H1 (cell line): Measurements from ENCODE around the gene BBS5. TPM values are rescaled to one million over a fixed set of nuclear protein-coding genes. Genes with fewer than 3 reads are reported as not detected.

Experiments used
- CTCF ChIA-PET: fragments of 300-600 bp; sonication (Branson Sonifier 250); formaldehyde crosslinking; loops from one replicate; lab custom pipeline; 2021; ENCODE audit not compliant: partially characterized antibody; lab: Charles Lee
- POLR2A ChIA-PET: fragments of 300-600 bp; sonication (Branson Sonifier 250); formaldehyde crosslinking; loops from one replicate; lab custom pipeline; 2021; ENCODE audit warnings: inconsistent platforms; ENCODE audit not compliant: partially characterized antibody; lab: Charles Lee
- DNase-seq, 2 experiments: peaks; one replicate each; pipeline versions ENCODE4 v3.0.0 to v3.0.0-alpha.2; 2010 to 2022; ENCODE audit warnings: low spot score in 2 of 2, low read depth in 1 of 2, mixed read lengths in 1 of 2
- FAIRE-seq: peaks from 2 replicates; lab custom pipeline; 2011; peaks lifted over from hg19 to GRCh38; lab: Jason Lieb, UNC
- H2AFZ ChIP-seq: 2 replicates; pipeline ENCODE4 v1.8.1; 2012; ENCODE audit warnings: low read length, inconsistent platforms
- H2AK5ac ChIP-seq: 2 replicates; pipeline ENCODE4 v1.6.1; 2013; ENCODE audit warnings: low read depth, low read length
- H2BK120ac ChIP-seq: replicated peaks from 2 replicates; pipeline ENCODE3; 2013; ENCODE audit warnings: low read depth, low read length, inconsistent platforms
- H2BK12ac ChIP-seq: 2 replicates; pipeline ENCODE4 v1.6.1; 2013; ENCODE audit warnings: low read depth, low read length
- H2BK15ac ChIP-seq: 2 replicates; pipeline ENCODE4 v1.6.1; 2013; ENCODE audit warnings: low read length
- H2BK20ac ChIP-seq: 2 replicates; pipeline ENCODE4 v1.6.1; 2013; ENCODE audit warnings: low read length
- H2BK5ac ChIP-seq: 2 replicates; pipeline ENCODE4 v1.6.1; 2013; ENCODE audit warnings: low read depth, low read length
- H3K14ac ChIP-seq: 2 replicates; pipeline ENCODE4 v1.6.1; 2013; ENCODE audit warnings: inconsistent platforms; ENCODE audit not compliant: insufficient read length
- H3K18ac ChIP-seq: 2 replicates; pipeline ENCODE4 v1.6.1; 2013; ENCODE audit warnings: low read length; ENCODE audit errors: extremely low read depth
- H3K23ac ChIP-seq: 2 replicates; pipeline ENCODE4 v1.6.1; 2013; ENCODE audit warnings: inconsistent platforms; ENCODE audit not compliant: insufficient read length
- H3K23me2 ChIP-seq: 2 replicates; pipeline ENCODE4 v1.6.1; 2013; ENCODE audit warnings: low read depth, low read length
- H3K27ac ChIP-seq: 2 replicates; pipeline ENCODE4 v1.6.1; 2011; ENCODE audit warnings: low read depth, low read length, inconsistent platforms
- H3K27me3 ChIP-seq, 4 experiments: replicated peaks in 1 of 4; 1 replicate in 1 of 4; 2 replicates in 3 of 4; pipeline versions ENCODE4 v1.6.1 to v1.8.1; 2011 to 2013; ENCODE audit warnings: low read length in 3 of 4, mild to moderate bottlenecking in 3 of 4, inconsistent platforms in 2 of 4, mixed read lengths in 2 of 4, moderate library complexity in 1 of 4; ENCODE audit not compliant: control insufficient read depth in 3 of 4, insufficient read depth in 3 of 4; ENCODE audit errors: extremely low read depth in 1 of 4
- H3K36me3 ChIP-seq, 4 experiments: 2 replicates each; pipeline versions ENCODE4 v1.6.1 to v1.8.1; 2011 to 2013; ENCODE audit warnings: mild to moderate bottlenecking in 4 of 4, low read length in 3 of 4, moderate library complexity in 2 of 4, control low read depth in 1 of 4, inconsistent platforms in 1 of 4; ENCODE audit not compliant: insufficient read depth in 4 of 4, control insufficient read depth in 2 of 4
- H3K4ac ChIP-seq: replicated peaks from 2 replicates; pipeline ENCODE3; 2013; ENCODE audit warnings: low read length, low read depth, mixed read lengths, inconsistent platforms; ENCODE audit not compliant: insufficient read length
- H3K4me1 ChIP-seq, 4 experiments: replicated peaks in 1 of 4; 1 replicate in 1 of 4; 2 replicates in 3 of 4; pipeline versions ENCODE4 v1.6.1 to v1.8.1; 2011 to 2013; ENCODE audit warnings: low read length in 3 of 4, inconsistent platforms in 2 of 4, mixed read lengths in 1 of 4; ENCODE audit not compliant: insufficient read depth in 4 of 4, control insufficient read depth in 3 of 4
- H3K4me2 ChIP-seq, 2 experiments: 2 replicates each; pipeline versions ENCODE4 v1.6.1 to v1.8.1; 2011 to 2013; ENCODE audit warnings: low read depth in 2 of 2, low read length in 2 of 2, control low read depth in 1 of 2, inconsistent platforms in 1 of 2, mild to moderate bottlenecking in 1 of 2; ENCODE audit not compliant: insufficient read depth in 1 of 2
- H3K4me3 ChIP-seq, 4 experiments: fragments of 200-600, 300-600 bp in 1 of 4; sonication (generic), shearing (Covaris generic), sonication (Bioruptor Twin) in 1 of 4; 2 replicates each; pipeline versions ENCODE4 v1.5.1 to v1.8.1; 2011 to 2016; ENCODE audit warnings: low read length in 4 of 4, low read depth in 3 of 4, control low read depth in 2 of 4, inconsistent platforms in 2 of 4, mild to moderate bottlenecking in 2 of 4, mixed read lengths in 1 of 4, moderate library complexity in 1 of 4; ENCODE audit not compliant: insufficient read depth in 2 of 4; ENCODE audit errors: extremely low read depth in 1 of 4
- H3K56ac ChIP-seq: replicated peaks from 2 replicates; pipeline ENCODE3; 2013; ENCODE audit warnings: low read depth, mild to moderate bottlenecking, mixed read lengths, low read length, inconsistent platforms; ENCODE audit not compliant: insufficient read length
- H3K79me1 ChIP-seq: 2 replicates; pipeline ENCODE4 v1.6.1; 2013; ENCODE audit warnings: low read depth, low read length, control low read depth
- H3K79me2 ChIP-seq, 2 experiments: 2 replicates each; pipeline versions ENCODE4 v1.6.1 to v1.8.1; 2012 to 2013; ENCODE audit warnings: low read length in 2 of 2, mild to moderate bottlenecking in 2 of 2, inconsistent platforms in 1 of 2; ENCODE audit not compliant: insufficient read depth in 2 of 2, control insufficient read depth in 1 of 2
- H3K9ac ChIP-seq, 4 experiments: replicated peaks in 1 of 4; 1 replicate in 1 of 4; 2 replicates in 3 of 4; pipeline versions ENCODE4 v1.6.1 to v1.8.1; 2011 to 2013; ENCODE audit warnings: low read depth in 3 of 4, low read length in 3 of 4, control low read depth in 2 of 4, mild to moderate bottlenecking in 2 of 4, moderate library complexity in 2 of 4, inconsistent platforms in 1 of 4; ENCODE audit errors: extremely low read depth in 1 of 4
- H3K9me3 ChIP-seq, 2 experiments: 2 replicates each; pipeline versions ENCODE4 v1.6.1 to v1.8.1; 2012 to 2013; ENCODE audit warnings: mild to moderate bottlenecking in 2 of 2, moderate library complexity in 2 of 2, control low read depth in 1 of 2, inconsistent platforms in 1 of 2, low read depth in 1 of 2, low read length in 1 of 2, mixed read lengths in 1 of 2; ENCODE audit not compliant: insufficient read depth in 2 of 2
- H4K20me1 ChIP-seq, 2 experiments: replicated peaks in 1 of 2; 2 replicates each; pipeline versions ENCODE3 to v1.8.1; 2011 to 2013; ENCODE audit warnings: inconsistent platforms in 2 of 2, low read length in 2 of 2, mild to moderate bottlenecking in 1 of 2; ENCODE audit not compliant: insufficient read depth in 2 of 2, control insufficient read depth in 1 of 2
- H4K5ac ChIP-seq: 2 replicates; pipeline ENCODE4 v1.6.1; 2013; ENCODE audit warnings: low read length, low read depth, mixed read lengths, inconsistent platforms; ENCODE audit not compliant: insufficient read length
- H4K8ac ChIP-seq: 2 replicates; pipeline ENCODE4 v1.8.0; 2013; ENCODE audit warnings: mild to moderate bottlenecking, moderate library complexity, low read length, inconsistent platforms; ENCODE audit not compliant: insufficient read depth; ENCODE audit errors: extremely low read depth
- H4K91ac ChIP-seq: replicated peaks from 2 replicates; pipeline ENCODE3; 2013; ENCODE audit warnings: low read length, mixed read lengths, inconsistent platforms; ENCODE audit not compliant: insufficient read length
- ASH2L ChIP-seq: fragments of 200-600, 300-600 bp; sonication (generic); IDR thresholded peaks from one replicate; pipeline ENCODE4 v1.7.1; 2017; ENCODE audit warnings: low read length
- BRCA1 ChIP-seq: IDR thresholded peaks from 2 replicates; pipeline ENCODE4 v1.6.1; 2012; ENCODE audit warnings: low read depth, low read length, improper control_type of control experiment
- EP300 ChIP-seq, 2 experiments: IDR thresholded peaks; 1 replicate in 1 of 2; 2 replicates in 1 of 2; pipeline ENCODE4 v1.6.1; 2011 to 2012; ENCODE audit warnings: low read depth in 2 of 2, low read length in 2 of 2, mild to moderate bottlenecking in 2 of 2, borderline replicate concordance in 1 of 2, inconsistent platforms in 1 of 2, moderate library complexity in 1 of 2
- EZH2 ChIP-seq: fragments of 200-600 bp; sonication (generic); IDR thresholded peaks from 2 replicates; pipeline ENCODE4 v1.7.1; 2012; ENCODE audit warnings: low read depth, mild to moderate bottlenecking, moderate library complexity, low read length, inconsistent platforms; ENCODE audit not compliant: severe bottlenecking
- HDAC6 ChIP-seq: IDR thresholded peaks from one replicate; pipeline ENCODE4 v1.7.1; 2012; ENCODE audit warnings: low read depth, mild to moderate bottlenecking, inconsistent platforms, low read length, moderate library complexity
- TBP ChIP-seq: IDR thresholded peaks from 2 replicates; pipeline ENCODE4 v1.6.1; 2011; ENCODE audit warnings: low read depth, low read length, improper control_type of control experiment
- polyA plus RNA-seq, 7 experiments: library from polyadenylated mRNA; depleted of rRNA in 3 of 7; stranded (reverse) in 5 of 7; unstranded in 2 of 7; fragments of >200 nt in 5 of 7; fragments of 200-250 nt in 2 of 7; gene quantifications; 1 replicate in 5 of 7; 2 replicates in 1 of 7; 4 replicates in 1 of 7; pipeline versions ENCODE4 v1.2.1 to v1.2.3, GENCODE V29; 2011 to 2013; ENCODE audit warnings: missing spikeins in 2 of 7, mixed read lengths in 2 of 7
- total RNA-seq: library from RNA; stranded (reverse); fragmentation: NEBNext Ultra II Directional; extraction: Animal tissue kit (Norgen Biotek cat#: 25700); gene quantifications from 2 replicates; pipeline ENCODE4 v1.2.1, GENCODE V29; 2021
- TF ChIP-seq, protein P1 (sequence below): IDR thresholded peaks from 2 replicates; pipeline ENCODE4 v1.6.1; 2011; ENCODE audit warnings: low read depth, mild to moderate bottlenecking, low read length; ENCODE audit not compliant: insufficient read depth

The BBS5 gene
- total and polyA plus RNA-seq, 2 of the 8 experiments (the other 6 are each of a cell fraction or from before 2014, with no cell fraction given), result 0.20 to 0.36 TPM

GRCh38 chr2:169490834-169491233 is 11.5 kb downstream of the BBS5 start (continued):
- TF ChIP-seq ASH2L (no peak), TBP (no peak)

DNA sequence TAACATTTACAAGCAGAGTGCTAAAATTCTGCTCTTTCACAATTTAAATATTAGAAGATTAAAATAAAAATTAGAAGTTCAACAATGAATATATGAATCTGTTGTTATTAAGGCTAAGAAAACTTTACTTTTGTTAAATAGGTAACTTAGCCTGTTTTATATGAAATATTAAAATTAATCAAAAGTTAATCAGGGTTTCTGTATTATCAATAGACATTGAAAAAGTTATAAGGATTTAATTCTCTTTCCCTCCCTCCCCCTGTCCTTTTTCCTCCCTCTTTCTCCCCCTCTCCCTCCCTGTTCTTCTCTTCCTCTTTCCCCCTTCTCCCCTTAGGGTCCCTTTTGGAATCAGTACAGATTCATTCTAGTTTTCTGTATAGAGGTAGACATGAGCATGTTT is 12.1 kb downstream of the BBS5 start:
- no peak overlapping the region for H3K4me3 ChIP-seq
- TF ChIP-seq EP300 (IDR thresholded peaks at IDR 0.05; ENCODE audit: borderline replicate concordance in 1 of 2, low read depth in 2 of 2, low read length in 2 of 2) (no peak), BRCA1 (no peak), HDAC6 (no peak), ASH2L (no peak), EZH2 (no peak)
- TF ChIP-seq, protein P1, sequence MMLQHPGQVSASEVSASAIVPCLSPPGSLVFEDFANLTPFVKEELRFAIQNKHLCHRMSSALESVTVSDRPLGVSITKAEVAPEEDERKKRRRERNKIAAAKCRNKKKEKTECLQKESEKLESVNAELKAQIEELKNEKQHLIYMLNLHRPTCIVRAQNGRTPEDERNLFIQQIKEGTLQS, result no peak

More for the DNA sequence above, 12.1 kb downstream of the BBS5 start:
- H3K9ac ChIP-seq, result no peak overlapping the region
- H3K36me3 ChIP-seq, result no peaks in the 10 kb centered on the region
- peaks cover 2 to 4% of the 10 kb centered on the region in 2 experiments; a peak in 1 of 4 replicates for H3K9me3 ChIP-seq
- CTCF ChIA-PET, result no interaction called here
- no peak overlapping the region for H2BK120ac ChIP-seq
- FAIRE-seq (no peak), DNase-seq (no peak)
- H3K23ac ChIP-seq, result no peak overlapping the region
- POLR2A ChIA-PET, result no interaction called here
- no peak overlapping the region for H4K5ac ChIP-seq
- no peak overlapping the region for H2AFZ ChIP-seq
- H3K4me2 ChIP-seq, result no peak overlapping the region
- H2BK20ac ChIP-seq, result no peak overlapping the region
- no peak overlapping the region for H4K8ac ChIP-seq
- H4K91ac ChIP-seq, result no peak overlapping the region
- H3K4ac ChIP-seq, result no peak overlapping the region
- no peaks in the 10 kb centered on the region for H3K27me3 ChIP-seq
- no peak overlapping the region for H2BK5ac ChIP-seq
- H3K14ac ChIP-seq, result no peak overlapping the region
- H3K56ac ChIP-seq, result no peak overlapping the region
- no peak overlapping the region for H3K27ac ChIP-seq
- no peak overlapping the region for H2BK12ac ChIP-seq
- H3K4me1 ChIP-seq, result no peaks in the 10 kb centered on the region
- no peak overlapping the region for H3K18ac ChIP-seq
- no peaks in the 10 kb centered on the region for H3K23me2 ChIP-seq
- H2AK5ac ChIP-seq, result no peak overlapping the region
- H2BK15ac ChIP-seq, result no peak overlapping the region
- no peaks in the 10 kb centered on the region for H3K79me2 ChIP-seq
- H4K20me1 ChIP-seq, result no peaks in the 10 kb centered on the region
- no peaks in the 10 kb centered on the region for H3K79me1 ChIP-seq
